Panc1 (cell line): ENCODE results near the gene RNF144A. TPM values are rescaled to one million over a fixed set of nuclear protein-coding genes. Genes with fewer than 3 reads are reported as not detected.

Source experiments
- ATAC-seq: fragments of 200-7000 bp; cut with Tn5 transposase; 2 replicates; pipeline ENCODE4 v1.9.1; 2020; ENCODE audit warnings: mild to moderate bottlenecking, moderate library complexity
- BruUV-seq: library from RNA; stranded (reverse); fragments of 400-500 nt; replicated peaks from 2 replicates; lab custom pipeline; 2021; lab: Mats Ljungman, UMichigan
- CTCF ChIA-PET: fragments of 300-600 bp; sonication (Branson Sonifier 250); formaldehyde crosslinking; loops from one replicate; lab custom pipeline; 2022; ENCODE audit warnings: antibody characterized with exemption; lab: Charles Lee
- POLR2A ChIA-PET: fragments of 300-600 bp; sonication (Branson Sonifier 250); formaldehyde crosslinking; loops from one replicate; lab custom pipeline; 2022; ENCODE audit warnings: antibody characterized with exemption; lab: Charles Lee
- DNase-seq: peaks from one replicate; pipeline ENCODE4 v3.0.0-alpha.2; 2010; ENCODE audit warnings: low read depth, low spot score
- H3K27ac ChIP-seq: 2 replicates; pipeline ENCODE4 v1.5.1; 2011; ENCODE audit warnings: mild to moderate bottlenecking, low read length, inconsistent platforms
- H3K27me3 ChIP-seq: fragments of 200-500 bp; sonication (Bioruptor generic); 2 replicates; pipeline ENCODE4 v1.6.0; 2014; ENCODE audit warnings: low read length, inconsistent platforms; ENCODE audit not compliant: control insufficient read depth, insufficient read depth
- H3K36me3 ChIP-seq: fragments of 200-500 bp; sonication (Bioruptor generic); 2 replicates; pipeline ENCODE4 v1.5.1; 2014; ENCODE audit warnings: inconsistent platforms, mild to moderate bottlenecking, low read length, moderate library complexity; ENCODE audit not compliant: control insufficient read depth, insufficient read depth
- H3K4me1 ChIP-seq: 2 replicates; pipeline ENCODE4 v1.5.1; 2011; ENCODE audit warnings: inconsistent platforms, mild to moderate bottlenecking, low read length, moderate library complexity; ENCODE audit not compliant: control insufficient read depth, insufficient read depth
- H3K4me3 ChIP-seq, 2 experiments: 2 replicates each; pipeline ENCODE4 v1.5.1; 2011 to 2012; ENCODE audit warnings: low read depth in 2 of 2, low read length in 2 of 2, mild to moderate bottlenecking in 2 of 2, inconsistent platforms in 1 of 2, moderate library complexity in 1 of 2
- H3K9me3 ChIP-seq: fragments of 200-500 bp; sonication (Bioruptor generic); 2 replicates; pipeline ENCODE4 v1.5.1; 2014; ENCODE audit warnings: low read depth, mild to moderate bottlenecking, inconsistent platforms, low read length, moderate library complexity; ENCODE audit not compliant: control insufficient read depth, insufficient read depth
- CTCF ChIP-seq: fragments of 450-650 bp; IDR thresholded peaks from 2 replicates; pipeline ENCODE4 v1.5.1; 2017; ENCODE audit warnings: mild to moderate bottlenecking
- POLR2AphosphoS5 ChIP-seq: IDR thresholded peaks from 2 replicates; pipeline ENCODE4 v1.6.1; 2012; ENCODE audit warnings: mild to moderate bottlenecking, low read depth, low read length, moderate library complexity
- REST ChIP-seq, 2 experiments: IDR thresholded peaks; 2 replicates each; pipeline ENCODE4 v1.6.1; 2011 to 2012; ENCODE audit warnings: low read depth in 2 of 2, control low read depth in 1 of 2, low read length in 1 of 2, mild to moderate bottlenecking in 1 of 2, moderate library complexity in 1 of 2; ENCODE audit not compliant: insufficient read depth in 1 of 2
- SIN3A ChIP-seq: IDR thresholded peaks from 2 replicates; pipeline ENCODE4 v1.6.1; 2012; ENCODE audit warnings: low read depth, mild to moderate bottlenecking, low read length, moderate library complexity, borderline replicate concordance; ENCODE audit not compliant: insufficient read depth
- TCF7L2 ChIP-seq: IDR thresholded peaks from 2 replicates; pipeline ENCODE4 v1.6.1; 2011; ENCODE audit warnings: mild to moderate bottlenecking, low read depth, low read length, inconsistent platforms
- in situ Hi-C: cut with HindIII; loops from 2 replicates; pipeline ENCODE4 v1.10.0; 2016; ENCODE audit warnings: low sequenced_read_pairs, low pct_unique_long_range_greater_than_20kb
- intact Hi-C: fragments of 100-400 bp; cut with micrococcal nuclease; formaldehyde crosslinking; loops from one replicate; pipeline ENCODE4 v1.10.0; 2022; ENCODE audit not compliant: unreplicated experiment
- total RNA-seq: library from RNA; stranded (reverse); gene quantifications from one replicate; pipeline ENCODE4 v1.2.1, GENCODE V29; 2021; ENCODE audit not compliant: unreplicated experiment

Gene RNF144A
- total RNA-seq, 1 experiment from 2014 or later = 5.4 TPM

GRCh38 chr2:6926071-6926732, 9.0 kb downstream of the RNF144A start:
- Histone ChIP-seq H3K27ac (no peak overlapping the region), H3K4me3 (no peak overlapping the region), H3K4me1 (no peaks in the 10 kb centered on the region), H3K36me3 (no peaks in the 10 kb centered on the region), H3K9me3 (no peaks in the 10 kb centered on the region), H3K27me3 (no peaks in the 10 kb centered on the region)
- BruUV-seq = no TSS peak
- TF ChIP-seq SIN3A (no peak), POLR2AphosphoS5 (no peak), CTCF (no peak), REST (IDR thresholded peaks at IDR 0.05; ENCODE audit: insufficient read depth in 1 of 2, low read depth in 2 of 2, low read length in 1 of 2) (no peak), TCF7L2 (no peak)
- CTCF ChIA-PET = no interaction called here
- intact Hi-C loops = no loop called here
- DNase-seq = no peak
- in situ Hi-C loops = no loop called here
- POLR2A ChIA-PET = no interaction called here
- ATAC-seq = no peak

- Histone ChIP-seq H3K4me3 (no peak overlapping the region), H3K36me3 (no peaks in the 10 kb centered on the region), H3K27ac (no peak overlapping the region), H3K4me1 (no peaks in the 10 kb centered on the region), H3K27me3 (no peaks in the 10 kb centered on the region), H3K9me3 (no peaks in the 10 kb centered on the region)
- CTCF ChIA-PET = no interaction called here
- POLR2A ChIA-PET = no interaction called here
- DNase-seq (no peak), ATAC-seq (no peak)
- intact Hi-C loops = no loop called here
- no peak for TF ChIP-seq REST (IDR thresholded peaks at IDR 0.05; ENCODE audit: insufficient read depth in 1 of 2, low read depth in 2 of 2, low read length in 1 of 2)
- no peak for TF ChIP-seq CTCF
- in situ Hi-C loops = no loop called here
- no TSS peak for BruUV-seq
Measured at GRCh38 chr2:6927186-6927585, 10.0 kb downstream of the RNF144A start.
